ENCODE measurements around the gene ZFP36.
"Not testable (repeated sequence)": the region's sequence is repeated elsewhere in the genome, so short reads cannot be mapped to it uniquely, and the experiment has no call there.

Gene ZFP36

DNA sequence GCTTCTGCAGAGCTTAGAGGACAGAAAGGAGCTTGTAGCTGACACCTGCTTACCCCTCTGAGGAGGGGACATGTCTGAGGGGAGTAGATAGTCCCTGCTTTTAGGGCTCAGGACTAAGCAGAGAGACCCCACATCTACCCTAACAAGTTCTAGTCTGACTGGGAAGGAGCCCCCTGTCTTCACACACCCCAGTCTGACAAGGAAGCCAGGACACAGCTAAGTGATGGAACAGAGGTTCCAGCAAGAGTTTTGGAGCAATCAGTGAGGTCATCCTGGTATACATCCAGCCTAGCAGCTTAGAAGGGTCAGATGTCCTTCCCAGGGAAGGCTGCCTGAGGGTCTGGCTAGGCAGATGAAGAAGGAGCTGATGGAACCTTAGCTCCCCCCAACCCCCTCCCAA, 30.7 kb upstream of the ZFP36 start:
- Histone ChIP-seq H3K9me3 (ENCODE audit: low read length) (no peaks in the 10 kb centered on the region), H3K9ac (ENCODE audit: low read length) (no peak overlapping the region), H3K4me3 (ENCODE audit: low read depth in 1 of 2, low read length in 2 of 2) (no peak overlapping the region), H3K27ac (ENCODE audit: low read depth, low read length) (no peak overlapping the region), H3K27me3 (ENCODE audit: control insufficient read depth in 1 of 2, insufficient read depth in 2 of 2, low read length in 2 of 2) (no peaks in the 10 kb centered on the region), H3K36me3 (ENCODE audit: insufficient read depth, low read length) (peaks cover 67% of the 10 kb centered on the region), H3K4me1 (ENCODE audit: insufficient read depth, low read length) (peaks cover 18% of the 10 kb centered on the region)

DNA sequence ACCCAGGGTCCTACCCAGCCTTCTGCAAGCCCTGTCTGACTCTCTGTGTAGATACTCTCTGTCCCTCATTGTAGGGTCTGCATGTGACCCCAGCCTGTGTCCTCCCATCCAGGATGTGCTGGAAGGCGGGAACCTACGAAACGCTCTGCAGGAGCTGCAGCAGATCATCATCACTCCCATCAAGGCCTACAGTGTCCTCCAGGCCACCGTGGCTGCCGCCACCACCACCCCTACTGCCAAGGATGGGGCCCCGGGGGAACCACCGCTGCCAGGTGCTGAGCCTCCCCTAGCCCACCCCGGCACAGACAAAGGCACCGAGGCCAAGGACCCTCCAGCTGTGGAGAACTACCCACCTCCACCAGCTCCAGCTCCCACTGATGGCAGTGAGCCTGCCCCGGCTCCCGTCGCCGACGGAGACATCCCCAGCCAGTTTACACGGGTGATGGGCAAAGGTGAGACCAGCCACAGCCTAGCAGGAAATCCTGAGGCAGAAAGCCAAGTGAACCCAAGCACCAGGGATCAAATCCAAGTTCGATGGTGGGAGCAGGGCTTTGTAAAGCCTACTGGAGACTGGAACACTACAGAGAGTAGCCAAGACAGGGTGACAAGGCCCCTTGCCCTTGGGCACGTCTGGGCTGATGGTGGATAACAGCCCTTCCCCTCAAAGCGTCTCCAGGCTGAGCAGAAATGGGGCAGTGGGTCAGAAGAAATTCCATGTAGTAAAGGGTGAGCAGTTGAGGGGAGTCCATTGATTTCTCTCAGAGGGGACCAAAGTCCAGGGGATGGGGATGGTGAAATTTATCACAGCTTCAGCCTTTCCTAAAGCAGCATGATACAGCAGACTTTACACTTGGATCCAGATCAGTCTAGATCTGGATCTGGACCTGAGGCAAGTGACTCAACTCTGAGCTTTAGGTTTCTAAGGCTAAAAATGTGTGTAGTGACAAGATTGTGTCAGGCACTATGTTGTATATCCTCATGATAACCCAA, 29.0 kb upstream of the ZFP36 start:
- no peak overlapping the region for H3K4me3 ChIP-seq (ENCODE audit: low read depth in 1 of 2, low read length in 2 of 2)
- H3K27ac ChIP-seq (ENCODE audit: low read depth, low read length), result no peak overlapping the region
- no peak overlapping the region for H3K9ac ChIP-seq (ENCODE audit: low read length)
- H3K4me1 ChIP-seq (ENCODE audit: insufficient read depth, low read length), result peaks cover 9% of the 10 kb centered on the region
- H3K27me3 ChIP-seq (ENCODE audit: control insufficient read depth in 1 of 2, insufficient read depth in 2 of 2, low read length in 2 of 2), result no peaks in the 10 kb centered on the region
- peaks cover 82% of the 10 kb centered on the region for H3K36me3 ChIP-seq (ENCODE audit: insufficient read depth, low read length)
- no peaks in the 10 kb centered on the region for H3K9me3 ChIP-seq (ENCODE audit: low read length)

DNA sequence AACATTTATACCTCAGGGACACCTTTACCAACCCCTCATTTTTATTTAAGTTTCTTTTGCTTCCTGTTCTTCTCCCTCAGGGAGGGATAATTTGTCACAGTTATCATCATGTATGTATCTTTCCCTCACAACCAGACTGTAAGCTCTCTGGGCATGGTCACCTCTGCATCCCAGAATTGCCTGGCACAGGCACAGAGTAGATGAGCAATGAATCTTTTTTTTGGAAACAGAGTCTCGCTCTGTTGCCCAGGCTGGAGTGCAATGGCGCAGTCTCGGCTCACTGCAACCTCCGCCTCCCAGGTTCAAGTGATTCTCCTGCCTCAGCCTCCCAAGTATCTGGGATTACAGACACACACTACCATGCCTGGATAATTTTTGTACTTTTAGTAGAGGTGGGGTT, 27.3 kb upstream of the ZFP36 start:
- not testable (repeated sequence) for H3K9ac ChIP-seq (ENCODE audit: low read length); H3K9me3 ChIP-seq (ENCODE audit: low read length); H3K27ac ChIP-seq (ENCODE audit: low read depth, low read length); H3K4me1 ChIP-seq (ENCODE audit: insufficient read depth, low read length); H3K4me3 ChIP-seq (ENCODE audit: low read depth in 1 of 2, low read length in 2 of 2); H3K27me3 ChIP-seq (ENCODE audit: control insufficient read depth in 1 of 2, insufficient read depth in 2 of 2, low read length in 2 of 2)
- peaks cover 90% of the 10 kb centered on the region for H3K36me3 ChIP-seq (ENCODE audit: insufficient read depth, low read length)

DNA sequence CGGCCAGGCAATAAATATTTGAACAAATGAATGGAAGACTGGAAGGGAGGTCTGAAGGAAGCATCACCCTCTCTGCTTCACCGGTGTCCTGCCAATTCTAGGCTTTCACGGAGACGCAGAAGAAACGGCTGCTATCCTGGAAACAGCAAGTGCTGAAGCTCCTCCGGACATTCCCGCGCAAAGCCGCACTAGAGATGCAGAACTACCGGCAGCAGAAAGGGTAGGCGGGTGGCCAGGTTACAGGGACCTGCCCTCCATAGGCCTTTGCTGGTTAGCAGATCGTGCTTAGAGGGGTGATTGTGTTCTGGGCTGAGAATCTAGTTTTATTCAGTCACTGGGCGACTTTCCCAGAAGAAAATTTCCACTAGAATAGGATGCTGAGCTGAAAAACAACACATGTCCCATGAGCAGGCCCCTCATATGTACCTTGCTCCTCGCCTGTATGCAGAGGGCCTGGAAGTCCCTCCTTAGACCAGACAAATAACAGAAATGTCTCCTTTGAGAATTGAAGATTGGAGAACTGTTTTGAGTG, 26.7 kb upstream of the ZFP36 start:
- Histone ChIP-seq H3K9ac (ENCODE audit: low read length) (no peak overlapping the region), H3K9me3 (ENCODE audit: low read length) (no peaks in the 10 kb centered on the region), H3K4me3 (ENCODE audit: low read depth in 1 of 2, low read length in 2 of 2) (no peak overlapping the region), H3K4me1 (ENCODE audit: insufficient read depth, low read length) (no peaks in the 10 kb centered on the region), H3K27me3 (ENCODE audit: control insufficient read depth in 1 of 2, insufficient read depth in 2 of 2, low read length in 2 of 2) (no peaks in the 10 kb centered on the region), H3K27ac (ENCODE audit: low read depth, low read length) (no peak overlapping the region), H3K36me3 (ENCODE audit: insufficient read depth, low read length) (peaks cover 91% of the 10 kb centered on the region)

DNA sequence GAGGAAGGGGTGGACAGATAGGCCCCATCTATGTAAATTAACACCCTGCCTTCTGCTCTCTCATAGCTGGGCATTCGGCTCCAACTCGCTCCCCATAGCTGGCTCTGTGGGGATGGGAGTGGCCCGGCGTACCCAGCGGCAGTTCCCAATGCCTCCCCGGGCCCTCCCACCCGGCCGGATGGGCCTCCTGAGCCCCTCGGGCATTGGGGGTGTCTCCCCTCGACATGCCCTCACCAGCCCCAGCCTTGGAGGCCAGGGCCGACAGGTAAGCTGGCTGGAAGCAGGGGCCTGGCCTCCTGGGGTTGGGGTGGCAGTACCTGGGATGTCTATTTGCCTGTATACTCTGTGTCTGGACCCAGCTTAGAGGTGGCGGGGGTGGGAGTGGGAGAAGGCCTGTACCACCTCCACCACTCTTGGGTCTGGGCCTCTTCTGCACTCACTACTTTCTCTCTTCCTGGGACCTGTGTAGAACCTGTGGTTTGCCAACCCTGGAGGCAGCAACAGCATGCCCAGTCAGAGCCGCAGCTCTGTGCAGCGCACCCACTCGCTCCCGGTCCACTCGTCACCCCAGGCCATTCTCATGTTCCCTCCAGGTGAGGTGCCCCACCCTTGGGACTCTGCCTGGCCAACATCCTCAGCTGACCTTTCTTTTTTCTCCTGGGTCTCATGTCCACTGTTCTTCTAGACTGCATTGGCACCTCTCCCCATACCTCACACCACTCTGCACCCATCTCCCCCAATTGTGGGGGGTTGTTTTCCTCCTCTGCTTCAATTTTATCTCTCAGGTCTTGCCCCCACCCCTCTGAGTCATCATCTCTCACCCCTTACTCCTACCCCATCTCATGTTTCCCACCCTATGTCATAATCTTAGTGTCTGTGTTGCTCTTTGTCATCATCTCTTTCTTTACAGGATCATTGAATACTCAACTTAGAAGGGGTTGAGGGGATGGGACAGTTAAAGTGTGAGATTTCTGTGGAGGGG, 25.8 kb upstream of the ZFP36 start:
- peaks cover 91% of the 10 kb centered on the region for H3K36me3 ChIP-seq (ENCODE audit: insufficient read depth, low read length)
- no peaks in the 10 kb centered on the region for H3K27me3 ChIP-seq (ENCODE audit: control insufficient read depth in 1 of 2, insufficient read depth in 2 of 2, low read length in 2 of 2)
- no peaks in the 10 kb centered on the region for H3K4me1 ChIP-seq (ENCODE audit: insufficient read depth, low read length)
- no peak overlapping the region for H3K9ac ChIP-seq (ENCODE audit: low read length)
- no peak overlapping the region for H3K4me3 ChIP-seq (ENCODE audit: low read depth in 1 of 2, low read length in 2 of 2)
- H3K27ac ChIP-seq (ENCODE audit: low read depth, low read length), result peak overlapping the region; percentile 5
- H3K9me3 ChIP-seq (ENCODE audit: low read length), result no peaks in the 10 kb centered on the region

DNA sequence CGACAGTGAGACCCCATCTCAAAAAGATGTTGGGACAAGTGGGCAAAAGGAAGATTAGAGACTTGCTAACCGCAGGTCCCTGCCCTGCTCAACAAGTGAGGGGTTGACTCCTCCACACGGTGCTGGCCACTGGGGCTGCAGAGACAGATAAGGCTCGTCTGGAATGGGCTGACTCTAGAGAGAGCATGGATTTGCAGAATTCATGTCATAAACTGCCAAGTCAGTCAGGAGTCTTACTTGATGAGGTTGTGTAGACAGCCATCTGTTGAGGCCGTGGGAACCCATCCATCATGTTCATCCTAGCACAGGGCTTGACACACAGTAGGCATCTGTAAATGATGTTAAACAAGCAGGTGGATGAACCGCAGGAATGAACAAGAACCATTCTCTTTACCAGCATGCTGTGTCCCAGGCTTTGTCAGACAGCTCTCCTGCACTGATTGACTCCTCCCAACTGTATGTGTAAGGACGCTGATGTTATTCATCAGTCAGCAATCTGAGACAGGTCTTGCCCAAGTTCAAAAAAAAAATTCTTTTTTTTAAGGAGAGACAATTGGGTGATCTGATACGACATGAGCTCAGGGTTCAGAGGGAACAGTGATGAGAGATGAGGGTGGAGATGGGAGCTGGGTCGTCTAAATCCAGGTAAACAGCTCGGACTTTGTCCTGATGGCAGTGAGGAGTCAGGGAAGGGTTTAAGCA, 24.6 kb upstream of the ZFP36 start:
- Histone ChIP-seq H3K27me3 (ENCODE audit: control insufficient read depth in 1 of 2, insufficient read depth in 2 of 2, low read length in 2 of 2) (no peaks in the 10 kb centered on the region), H3K9me3 (ENCODE audit: low read length) (no peaks in the 10 kb centered on the region), H3K9ac (ENCODE audit: low read length) (no peak overlapping the region), H3K27ac (ENCODE audit: low read depth, low read length) (no peak overlapping the region), H3K4me1 (ENCODE audit: insufficient read depth, low read length) (no peaks in the 10 kb centered on the region), H3K4me3 (ENCODE audit: low read depth in 1 of 2, low read length in 2 of 2) (no peak overlapping the region), H3K36me3 (ENCODE audit: insufficient read depth, low read length) (peaks cover 91% of the 10 kb centered on the region)

DNA sequence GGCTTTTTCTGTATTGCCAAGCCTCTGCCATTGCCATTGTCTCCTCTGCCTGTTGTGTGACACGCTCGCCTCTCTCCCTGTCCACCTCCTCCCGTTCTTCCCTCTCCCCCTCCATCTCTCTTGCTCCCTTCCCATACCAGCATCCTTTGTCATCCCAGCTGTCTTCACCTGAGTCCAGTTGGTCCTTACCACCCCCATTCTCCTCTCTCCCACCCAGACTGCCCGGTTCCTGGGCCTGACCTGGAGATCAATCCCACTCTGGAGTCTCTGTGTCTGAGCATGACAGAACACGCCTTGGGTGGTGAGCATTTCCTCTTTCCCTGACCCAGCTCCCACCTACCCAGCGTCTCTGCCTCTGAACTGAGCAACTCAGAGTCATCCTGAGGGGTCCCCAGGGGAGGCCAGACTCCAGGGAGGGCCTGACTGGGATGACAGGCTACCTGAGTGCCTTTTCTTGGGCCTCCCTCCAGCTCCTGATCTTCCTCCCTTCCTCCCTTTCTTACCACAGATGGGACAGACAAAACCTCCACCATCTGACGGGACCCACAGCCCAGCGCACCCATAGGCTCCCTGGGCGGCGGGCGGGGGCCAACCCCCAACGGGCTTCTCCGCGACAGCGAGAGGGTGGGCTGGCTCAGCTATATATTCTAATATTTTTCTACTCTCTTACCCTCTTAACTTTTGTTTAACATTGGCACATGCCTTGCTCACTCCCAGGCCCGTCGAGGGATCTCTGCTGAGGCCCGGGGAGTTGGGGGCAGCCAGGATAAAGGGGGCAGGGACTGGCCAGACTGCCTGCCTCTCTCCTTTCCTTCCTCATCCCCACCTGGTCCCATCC, 23.4 kb upstream of the ZFP36 start:
- Histone ChIP-seq H3K36me3 (ENCODE audit: insufficient read depth, low read length) (peaks cover 90% of the 10 kb centered on the region), H3K27ac (ENCODE audit: low read depth, low read length) (no peak overlapping the region), H3K9ac (ENCODE audit: low read length) (no peak overlapping the region), H3K4me1 (ENCODE audit: insufficient read depth, low read length) (no peaks in the 10 kb centered on the region), H3K4me3 (ENCODE audit: low read depth in 1 of 2, low read length in 2 of 2) (no peak overlapping the region), H3K27me3 (ENCODE audit: control insufficient read depth in 1 of 2, insufficient read depth in 2 of 2, low read length in 2 of 2) (no peaks in the 10 kb centered on the region), H3K9me3 (ENCODE audit: low read length) (no peaks in the 10 kb centered on the region)

DNA sequence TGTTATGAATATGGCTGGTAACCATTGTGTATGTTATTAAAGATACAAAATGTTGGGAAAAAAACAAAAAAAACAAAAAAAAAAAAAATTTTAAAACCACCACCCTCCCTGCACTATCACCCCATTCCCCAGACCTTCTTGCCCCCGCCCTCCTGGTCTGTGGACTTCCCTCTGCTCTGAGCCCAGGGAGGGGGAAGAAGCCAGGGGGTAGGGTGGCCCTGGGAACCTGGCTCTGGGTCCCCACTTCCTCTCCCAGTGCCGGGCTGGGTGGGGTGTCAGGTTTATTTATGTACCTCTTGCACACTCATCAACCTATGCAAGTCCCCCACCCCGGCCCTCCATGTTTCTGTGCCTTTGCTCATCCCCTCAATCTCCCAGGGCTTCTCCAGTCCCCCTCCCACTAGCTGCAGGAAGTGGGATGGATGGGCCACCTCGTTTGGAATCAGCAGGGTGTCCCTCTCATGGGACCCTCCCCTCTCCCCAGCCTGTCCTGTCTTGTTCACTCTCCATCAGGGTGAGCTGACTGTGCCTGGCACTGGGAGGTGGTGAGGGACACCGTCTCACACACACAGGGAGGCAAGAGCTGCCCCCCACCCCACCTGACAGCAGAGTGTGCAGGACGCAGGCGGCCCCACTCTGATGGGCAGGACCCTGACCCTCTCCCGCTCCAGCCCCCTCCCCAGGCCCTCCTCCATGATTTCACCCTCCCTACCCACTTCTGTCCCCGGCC, 21.6 kb upstream of the ZFP36 start:
- H3K4me3 ChIP-seq (ENCODE audit: low read depth in 1 of 2, low read length in 2 of 2), result no peak overlapping the region
- peaks cover 84% of the 10 kb centered on the region for H3K36me3 ChIP-seq (ENCODE audit: insufficient read depth, low read length)
- no peak overlapping the region for H3K27ac ChIP-seq (ENCODE audit: low read depth, low read length)
- H3K27me3 ChIP-seq (ENCODE audit: control insufficient read depth in 1 of 2, insufficient read depth in 2 of 2, low read length in 2 of 2), result no peaks in the 10 kb centered on the region
- H3K9ac ChIP-seq (ENCODE audit: low read length), result no peak overlapping the region
- H3K9me3 ChIP-seq (ENCODE audit: low read length), result no peaks in the 10 kb centered on the region
- H3K4me1 ChIP-seq (ENCODE audit: insufficient read depth, low read length), result peaks cover 9% of the 10 kb centered on the region

DNA sequence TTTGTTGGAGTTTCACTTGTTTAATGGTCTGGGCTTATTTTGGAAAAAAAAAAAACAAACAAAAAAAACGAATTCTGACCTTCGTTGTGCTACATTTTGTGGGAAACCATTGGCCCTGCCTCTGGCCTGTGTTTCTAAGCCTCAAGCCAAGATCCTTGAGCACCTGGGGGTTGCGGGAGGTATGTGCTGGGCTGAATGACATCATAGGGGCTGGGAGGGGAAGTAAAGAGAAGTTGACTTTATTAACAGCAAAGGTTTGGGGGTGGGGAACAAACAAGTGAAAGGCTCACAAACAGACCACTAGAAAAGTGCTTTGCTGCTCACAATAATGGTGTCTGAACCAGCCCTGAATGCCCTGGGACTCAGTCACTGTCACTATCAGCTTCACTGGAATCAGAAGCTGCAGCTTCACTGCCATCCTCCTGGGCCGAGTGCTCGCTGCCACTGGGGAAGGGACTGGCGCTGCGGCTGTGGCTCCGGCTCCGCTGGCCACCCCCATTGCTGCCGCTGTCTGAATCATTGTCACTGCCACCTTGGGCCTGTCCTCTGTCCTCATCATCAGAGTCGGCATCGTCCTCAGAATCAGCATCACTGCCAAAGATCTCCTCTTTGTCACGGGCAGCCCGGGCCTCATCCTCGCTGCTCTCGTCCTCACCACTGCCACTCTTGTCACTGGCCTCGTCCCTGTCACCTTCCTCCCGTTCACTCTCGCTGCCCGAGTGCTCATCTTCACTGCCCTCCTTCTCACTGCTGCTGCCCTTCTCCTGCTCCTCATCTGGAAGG, 20.8 kb upstream of the ZFP36 start:
- H3K9me3 ChIP-seq (ENCODE audit: low read length), result no peaks in the 10 kb centered on the region
- peaks cover 14% of the 10 kb centered on the region for H3K4me1 ChIP-seq (ENCODE audit: insufficient read depth, low read length)
- H3K9ac ChIP-seq (ENCODE audit: low read length), result no peak overlapping the region
- no peak overlapping the region for H3K27ac ChIP-seq (ENCODE audit: low read depth, low read length)
- peaks cover 76% of the 10 kb centered on the region for H3K36me3 ChIP-seq (ENCODE audit: insufficient read depth, low read length)
- no peaks in the 10 kb centered on the region for H3K27me3 ChIP-seq (ENCODE audit: control insufficient read depth in 1 of 2, insufficient read depth in 2 of 2, low read length in 2 of 2)
- H3K4me3 ChIP-seq (ENCODE audit: low read depth in 1 of 2, low read length in 2 of 2), result no peak overlapping the region
